Dermis microvascular lymphatic vessel endothelial cell (primary cell): Measurements from ENCODE around the gene ZBTB2. TPM values are rescaled to one million over a fixed set of nuclear protein-coding genes. Genes with fewer than 3 reads are reported as not detected.
"Not testable (repeated sequence)": the region's sequence is repeated elsewhere in the genome, so short reads cannot be mapped to it uniquely, and the experiment has no call there.

Source experiments
- DNase-seq, 2 donors: peaks; one replicate each; pipeline versions ENCODE4 v3.0.0 to v3.0.0-alpha.2; 2010; ENCODE audit warnings: low read depth in 2 of 2
- total RNA-seq: library from RNA; depleted of rRNA; stranded (reverse); fragments of >200 nt; gene quantifications from 2 replicates; pipeline ENCODE4 v1.2.1, GENCODE V29; 2014

Gene ZBTB2
- total RNA-seq, 1 donor from 2014 or later, result 5.0 TPM

- no peak for DNase-seq
These were observed 19.2 kb downstream of the ZBTB2 start for GRCh38 chr6:151372164-151372563.

GRCh38 chr6:151370509-151371078 is 20.8 kb downstream of the ZBTB2 start:
- DNase-seq, result peak in 1 of 2 donors; percentile 49

- no peak for DNase-seq
These were observed 26.1 kb downstream of the ZBTB2 start for GRCh38 chr6:151365233-151365632.

GRCh38 chr6:151359486-151359885 is 31.9 kb downstream of the ZBTB2 start:
- peak in 1 of 2 donors; percentile 48 for DNase-seq

GRCh38 chr6:151358475-151358874 is 32.9 kb downstream of the ZBTB2 start:
- no peak for DNase-seq

- DNase-seq, result peak in 1 of 2 donors; percentile 28
These were observed 33.5 kb downstream of the ZBTB2 start for GRCh38 chr6:151357758-151358436.

GRCh38 chr6:151356983-151357382 is 34.4 kb downstream of the ZBTB2 start:
- DNase-seq, result not testable (repeated sequence)

GRCh38 chr6:151353795-151354194 is 37.6 kb downstream of the ZBTB2 start:
- DNase-seq, result no peak

- DNase-seq, result peak in 1 of 2 donors; percentile 37
These were observed 38.7 kb downstream of the ZBTB2 start for GRCh38 chr6:151352410-151353396.

- no peak for DNase-seq
These were observed 39.6 kb downstream of the ZBTB2 start for GRCh38 chr6:151351731-151352130.

GRCh38 chr6:151351146-151351700 is 40.1 kb downstream of the ZBTB2 start:
- no peak for DNase-seq

- DNase-seq, result no peak
These were observed 40.8 kb downstream of the ZBTB2 start for GRCh38 chr6:151350442-151351145.

GRCh38 chr6:151349651-151350270 is 41.6 kb downstream of the ZBTB2 start:
- DNase-seq, result no peak

- DNase-seq, result not testable (repeated sequence)
These were observed 48.6 kb downstream of the ZBTB2 start for GRCh38 chr6:151342750-151343149.

GRCh38 chr6:151341476-151342195 is 49.7 kb downstream of the ZBTB2 start:
- no peak for DNase-seq

- DNase-seq, result no peak
These were observed 51.0 kb downstream of the ZBTB2 start for GRCh38 chr6:151340219-151340978.

GRCh38 chr6:151339369-151339768 is 52.0 kb downstream of the ZBTB2 start:
- DNase-seq, result no peak

GRCh38 chr6:151338651-151339200 is 52.6 kb downstream of the ZBTB2 start:
- no peak for DNase-seq

GRCh38 chr6:151335930-151336329 is 55.4 kb downstream of the ZBTB2 start:
- DNase-seq, result no peak
